Measurements from ENCODE around the gene GFRA1.

Gene GFRA1

DNA sequence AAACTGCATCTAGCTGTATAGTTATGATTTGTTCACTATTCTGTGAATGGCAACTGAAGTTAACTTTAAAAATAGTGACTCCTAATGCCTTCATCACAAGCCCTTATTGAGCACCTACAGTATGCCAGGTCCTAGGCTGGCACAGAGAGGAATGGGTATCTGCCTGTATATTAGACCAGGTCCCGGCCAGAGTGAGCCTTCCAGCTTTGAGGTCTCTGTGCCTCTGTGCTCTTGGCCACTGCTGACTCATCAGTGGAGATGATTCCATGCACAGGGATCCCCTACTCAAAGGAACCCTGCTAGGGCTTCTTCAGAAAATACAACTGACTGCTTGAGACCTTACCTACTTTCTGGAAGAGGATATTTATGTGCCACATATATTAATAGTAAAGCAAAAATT lies 118.4 kb downstream of the GFRA1 start:
- H3F3A ChIP-seq (ENCODE audit: insufficient read depth, low read length), result no peaks in the 10 kb centered on the region
- no peaks in the 10 kb centered on the region for H3K36me3 ChIP-seq (ENCODE audit: insufficient read depth, low read length)
- H3K9me2 ChIP-seq (ENCODE audit: low read depth, low read length), result no peaks in the 10 kb centered on the region
- no peak overlapping the region for H3K9ac ChIP-seq (ENCODE audit: low read length)
- no peaks in the 10 kb centered on the region for H3K79me2 ChIP-seq (ENCODE audit: insufficient read depth, low read length)
- H3K9me3 ChIP-seq (ENCODE audit: low read length), result no peaks in the 10 kb centered on the region
- no peak for TF ChIP-seq EZH2 (IDR thresholded peaks at IDR 0.05; ENCODE audit: borderline replicate concordance, low read length)
- TF ChIP-seq, protein P1, sequence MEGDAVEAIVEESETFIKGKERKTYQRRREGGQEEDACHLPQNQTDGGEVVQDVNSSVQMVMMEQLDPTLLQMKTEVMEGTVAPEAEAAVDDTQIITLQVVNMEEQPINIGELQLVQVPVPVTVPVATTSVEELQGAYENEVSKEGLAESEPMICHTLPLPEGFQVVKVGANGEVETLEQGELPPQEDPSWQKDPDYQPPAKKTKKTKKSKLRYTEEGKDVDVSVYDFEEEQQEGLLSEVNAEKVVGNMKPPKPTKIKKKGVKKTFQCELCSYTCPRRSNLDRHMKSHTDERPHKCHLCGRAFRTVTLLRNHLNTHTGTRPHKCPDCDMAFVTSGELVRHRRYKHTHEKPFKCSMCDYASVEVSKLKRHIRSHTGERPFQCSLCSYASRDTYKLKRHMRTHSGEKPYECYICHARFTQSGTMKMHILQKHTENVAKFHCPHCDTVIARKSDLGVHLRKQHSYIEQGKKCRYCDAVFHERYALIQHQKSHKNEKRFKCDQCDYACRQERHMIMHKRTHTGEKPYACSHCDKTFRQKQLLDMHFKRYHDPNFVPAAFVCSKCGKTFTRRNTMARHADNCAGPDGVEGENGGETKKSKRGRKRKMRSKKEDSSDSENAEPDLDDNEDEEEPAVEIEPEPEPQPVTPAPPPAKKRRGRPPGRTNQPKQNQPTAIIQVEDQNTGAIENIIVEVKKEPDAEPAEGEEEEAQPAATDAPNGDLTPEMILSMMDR (IDR thresholded peaks at IDR 0.05; ENCODE audit: low read length), result no peak
- no peaks in the 10 kb centered on the region for H3K27me3 ChIP-seq (ENCODE audit: insufficient read depth, low read length)
- H4K20me1 ChIP-seq (ENCODE audit: insufficient read depth, low read length), result no peaks in the 10 kb centered on the region
- H3K4me1 ChIP-seq (ENCODE audit: insufficient read depth, low read length, severe bottlenecking), result no peaks in the 10 kb centered on the region
- H3K4me2 ChIP-seq (ENCODE audit: low read length), result no peak overlapping the region
- H2AFZ ChIP-seq (ENCODE audit: low read length), result no peak overlapping the region
- H3K4me3 ChIP-seq (ENCODE audit: low read depth, low read length, poor library complexity, severe bottlenecking), result no peak overlapping the region
- H3K27ac ChIP-seq (ENCODE audit: low read depth, low read length, poor library complexity, severe bottlenecking), result no peak overlapping the region

- H3K4me1 ChIP-seq (ENCODE audit: insufficient read depth, low read length, severe bottlenecking), result no peaks in the 10 kb centered on the region
- no peaks in the 10 kb centered on the region for H3K9me2 ChIP-seq (ENCODE audit: low read depth, low read length)
- H2AFZ ChIP-seq (ENCODE audit: low read length), result no peak overlapping the region
Observed at GRCh38 chr10:116151076-116151475, 121.9 kb downstream of the GFRA1 start.

DNA sequence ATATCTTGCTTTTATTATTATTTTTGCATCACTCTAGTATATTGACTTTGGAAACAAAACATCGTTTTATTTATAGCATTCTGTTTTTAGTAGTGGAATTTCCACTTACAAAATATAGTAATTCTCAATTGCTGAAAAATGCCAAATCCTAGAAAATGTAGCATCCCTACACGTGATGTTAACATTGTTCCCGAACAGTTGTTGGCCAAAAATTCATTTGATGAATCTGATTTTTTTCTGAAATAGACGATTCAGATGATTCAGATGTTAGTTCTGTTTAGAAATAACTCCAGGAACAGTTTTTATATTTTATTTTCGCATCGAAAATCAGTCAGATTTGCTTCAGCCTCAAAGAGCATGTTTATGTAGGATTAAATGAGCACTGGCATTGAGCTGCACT lies 122.4 kb downstream of the GFRA1 start:
- Histone ChIP-seq H3K9me3 (ENCODE audit: low read length) (no peaks in the 10 kb centered on the region), H3K9me2 (ENCODE audit: low read depth, low read length) (no peaks in the 10 kb centered on the region), H3K4me1 (ENCODE audit: insufficient read depth, low read length, severe bottlenecking) (no peaks in the 10 kb centered on the region), H3K27ac (ENCODE audit: low read depth, low read length, poor library complexity, severe bottlenecking) (no peak overlapping the region), H3K79me2 (ENCODE audit: insufficient read depth, low read length) (no peaks in the 10 kb centered on the region), H4K20me1 (ENCODE audit: insufficient read depth, low read length) (no peaks in the 10 kb centered on the region), H3K4me2 (ENCODE audit: low read length) (no peak overlapping the region), H2AFZ (ENCODE audit: low read length) (no peak overlapping the region), H3F3A (ENCODE audit: insufficient read depth, low read length) (no peaks in the 10 kb centered on the region), H3K4me3 (ENCODE audit: low read depth, low read length, poor library complexity, severe bottlenecking) (no peak overlapping the region), H3K9ac (ENCODE audit: low read length) (no peak overlapping the region), H3K36me3 (ENCODE audit: insufficient read depth, low read length) (no peaks in the 10 kb centered on the region), H3K27me3 (ENCODE audit: insufficient read depth, low read length) (no peaks in the 10 kb centered on the region)
- TF ChIP-seq, protein P1 (IDR thresholded peaks at IDR 0.05; ENCODE audit: low read length), result no peak
- no peak for TF ChIP-seq EZH2 (IDR thresholded peaks at IDR 0.05; ENCODE audit: borderline replicate concordance, low read length)

More at GRCh38 chr10:116151076-116151475, 121.9 kb downstream of the GFRA1 start:
- Histone ChIP-seq H3K4me2 (ENCODE audit: low read length) (no peak overlapping the region), H3K27me3 (ENCODE audit: insufficient read depth, low read length) (no peaks in the 10 kb centered on the region), H3K9me3 (ENCODE audit: low read length) (no peaks in the 10 kb centered on the region), H3K4me3 (ENCODE audit: low read depth, low read length, poor library complexity, severe bottlenecking) (no peak overlapping the region), H4K20me1 (ENCODE audit: insufficient read depth, low read length) (no peaks in the 10 kb centered on the region), H3F3A (ENCODE audit: insufficient read depth, low read length) (no peaks in the 10 kb centered on the region), H3K9ac (ENCODE audit: low read length) (no peak overlapping the region), H3K79me2 (ENCODE audit: insufficient read depth, low read length) (no peaks in the 10 kb centered on the region), H3K27ac (ENCODE audit: low read depth, low read length, poor library complexity, severe bottlenecking) (no peak overlapping the region), H3K36me3 (ENCODE audit: insufficient read depth, low read length) (no peaks in the 10 kb centered on the region)
- TF ChIP-seq, protein P1 (IDR thresholded peaks at IDR 0.05; ENCODE audit: low read length), result no peak
- TF ChIP-seq EZH2 (IDR thresholded peaks at IDR 0.05; ENCODE audit: borderline replicate concordance, low read length), result no peak

All from OCI-LY1 (cell line).